ENCODE measurements around the gene RFTN1.

Gene RFTN1

GRCh38 chr3:16358336-16358735 lies 155.2 kb downstream of the RFTN1 start:
- ChIA-PET POLR2A (no interaction called here), CTCF (no interaction called here)
- no peak for DNase-seq (ENCODE audit: low read depth, low spot score)

GRCh38 chr3:16357186-16358121 lies 156.0 kb downstream of the RFTN1 start:
- ChIA-PET POLR2A (interaction anchor here (0.5 kb wide), 1 partner anchor 50 kb away, joined by 3 read pairs; no protein-coding TSS in a partner anchor), CTCF (interaction anchor here (1.2 to 1.9 kb wide), 3 partner anchors 9 to 160 kb away, joined by 4 to 9 read pairs (median 5); no protein-coding TSS in a partner anchor)
- TF ChIP-seq, protein P1, sequence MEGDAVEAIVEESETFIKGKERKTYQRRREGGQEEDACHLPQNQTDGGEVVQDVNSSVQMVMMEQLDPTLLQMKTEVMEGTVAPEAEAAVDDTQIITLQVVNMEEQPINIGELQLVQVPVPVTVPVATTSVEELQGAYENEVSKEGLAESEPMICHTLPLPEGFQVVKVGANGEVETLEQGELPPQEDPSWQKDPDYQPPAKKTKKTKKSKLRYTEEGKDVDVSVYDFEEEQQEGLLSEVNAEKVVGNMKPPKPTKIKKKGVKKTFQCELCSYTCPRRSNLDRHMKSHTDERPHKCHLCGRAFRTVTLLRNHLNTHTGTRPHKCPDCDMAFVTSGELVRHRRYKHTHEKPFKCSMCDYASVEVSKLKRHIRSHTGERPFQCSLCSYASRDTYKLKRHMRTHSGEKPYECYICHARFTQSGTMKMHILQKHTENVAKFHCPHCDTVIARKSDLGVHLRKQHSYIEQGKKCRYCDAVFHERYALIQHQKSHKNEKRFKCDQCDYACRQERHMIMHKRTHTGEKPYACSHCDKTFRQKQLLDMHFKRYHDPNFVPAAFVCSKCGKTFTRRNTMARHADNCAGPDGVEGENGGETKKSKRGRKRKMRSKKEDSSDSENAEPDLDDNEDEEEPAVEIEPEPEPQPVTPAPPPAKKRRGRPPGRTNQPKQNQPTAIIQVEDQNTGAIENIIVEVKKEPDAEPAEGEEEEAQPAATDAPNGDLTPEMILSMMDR (IDR thresholded peaks at IDR 0.05; ENCODE audit: insufficient read depth, low read length, missing control alignments): no peak
- H3K4me3 ChIP-seq (ENCODE audit: low read depth, low read length): no peak overlapping the region
- DNase-seq (ENCODE audit: low read depth, low spot score): no peak

More at GRCh38 chr3:16358336-16358735, 155.2 kb downstream of the RFTN1 start:
- TF ChIP-seq, protein P1 (IDR thresholded peaks at IDR 0.05; ENCODE audit: insufficient read depth, low read length, missing control alignments): no peak
- no peak overlapping the region for H3K4me3 ChIP-seq (ENCODE audit: low read depth, low read length)

GRCh38 chr3:16355828-16356227 lies 157.7 kb downstream of the RFTN1 start:
- ChIA-PET POLR2A (no interaction called here), CTCF (interaction anchor here (1.9 kb wide), 1 partner anchor 161 kb away, joined by 9 read pairs; no protein-coding TSS in a partner anchor)
- TF ChIP-seq, protein P1 (IDR thresholded peaks at IDR 0.05; ENCODE audit: insufficient read depth, low read length, missing control alignments): no peak
- no peak overlapping the region for H3K4me3 ChIP-seq (ENCODE audit: low read depth, low read length)
- DNase-seq (ENCODE audit: low read depth, low spot score): no peak

- DNase-seq (ENCODE audit: low read depth, low spot score): no peak
- TF ChIP-seq, protein P1 (IDR thresholded peaks at IDR 0.05; ENCODE audit: insufficient read depth, low read length, missing control alignments): no peak
- H3K4me3 ChIP-seq (ENCODE audit: low read depth, low read length): no peak overlapping the region
- ChIA-PET POLR2A (no interaction called here), CTCF (interaction anchor here (1.0 to 2.0 kb wide), 3 partner anchors 9 to 62 kb away, joined by 3 to 9 read pairs (median 3); no protein-coding TSS in a partner anchor)
These were observed 159.2 kb downstream of the RFTN1 start for GRCh38 chr3:16354291-16354690.

DNA sequence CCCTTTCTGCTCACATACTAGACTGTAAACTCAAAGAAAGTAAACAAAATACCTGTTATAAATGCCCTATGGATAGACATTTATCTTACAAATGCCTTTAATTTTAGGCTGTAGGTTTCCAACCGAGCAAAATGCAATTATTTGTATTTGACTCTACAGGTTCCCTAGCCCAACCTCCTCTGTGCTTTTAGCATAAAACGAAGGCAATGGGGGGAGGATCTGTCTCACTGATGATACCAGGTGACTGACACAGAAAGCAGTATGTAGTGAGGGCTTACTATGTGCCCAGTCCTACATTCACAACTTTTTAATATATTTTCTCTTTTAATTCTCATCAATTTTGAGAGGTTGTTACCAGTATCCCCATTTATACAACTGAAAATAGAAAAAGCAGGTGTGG lies 161.1 kb downstream of the RFTN1 start:
- no peak overlapping the region for H3K4me3 ChIP-seq (ENCODE audit: low read depth, low read length)
- TF ChIP-seq, protein P1 (IDR thresholded peaks at IDR 0.05; ENCODE audit: insufficient read depth, low read length, missing control alignments): no peak
- no peak for DNase-seq (ENCODE audit: low read depth, low spot score)
- ChIA-PET CTCF (interaction anchor here (1.3 to 2.0 kb wide), 3 partner anchors 12 to 16 kb away, joined by 3 to 9 read pairs (median 4); no protein-coding TSS in a partner anchor), POLR2A (no interaction called here)

Measured in AG04449 (cell line).